NCI-H1436 treated with DMSO at 0.1 percent for 48 hours (cell line): ENCODE data around the gene CRYBA2.

Source experiments
- DNase-seq: peaks from one replicate; lab custom pipeline; 2025; lab: John Stamatoyannopoulos, UW

Gene CRYBA2

DNA sequence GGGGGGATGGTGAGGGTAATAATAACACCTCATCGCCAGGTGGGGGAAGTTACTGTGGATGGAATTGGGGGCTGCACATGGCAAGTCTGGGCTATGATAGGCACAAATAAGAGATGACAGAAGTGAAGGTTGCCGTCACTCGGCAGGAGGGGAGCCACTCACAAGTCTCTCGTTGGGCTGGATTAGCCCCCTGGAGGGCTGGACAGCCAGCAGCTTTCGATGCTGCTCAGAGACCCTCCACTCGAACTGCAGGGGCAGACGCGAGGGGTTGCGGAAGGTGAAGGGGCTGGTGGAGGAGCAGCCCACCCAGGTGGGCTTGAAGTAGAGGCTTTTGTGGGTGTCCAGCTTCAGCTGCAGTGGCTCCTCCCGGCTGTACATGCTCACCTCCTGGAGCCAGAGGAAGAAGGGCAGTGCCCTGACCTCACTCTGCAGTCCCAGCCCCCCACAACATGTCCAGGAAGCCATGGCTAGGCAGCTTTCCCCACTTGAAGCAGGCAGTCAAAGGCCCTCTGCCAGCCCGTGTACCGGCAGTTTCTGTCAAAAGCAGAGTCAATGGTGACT, 29.9 kb upstream of the CRYBA2 start:
- DNase-seq = no peak

DNA sequence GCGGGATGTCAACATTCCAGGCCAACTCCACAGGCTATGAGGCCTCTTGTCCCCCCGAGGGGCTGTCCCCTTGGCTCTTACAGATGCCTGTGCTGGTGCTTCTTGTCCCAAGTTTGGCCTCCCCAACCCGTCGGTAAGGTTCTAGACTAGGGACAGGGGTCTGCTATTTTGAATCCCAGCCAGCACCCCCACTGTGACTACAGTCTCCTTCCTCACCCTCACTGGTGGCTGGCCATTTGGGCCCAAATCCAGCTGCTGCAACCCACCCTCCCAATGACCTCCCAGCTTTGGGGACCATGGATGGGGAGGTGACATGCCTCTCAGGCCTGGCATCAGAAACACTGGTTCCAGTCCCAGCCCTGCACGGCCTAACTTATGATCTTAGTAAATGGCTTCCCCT, 29.4 kb upstream of the CRYBA2 start:
- no peak for DNase-seq

DNA sequence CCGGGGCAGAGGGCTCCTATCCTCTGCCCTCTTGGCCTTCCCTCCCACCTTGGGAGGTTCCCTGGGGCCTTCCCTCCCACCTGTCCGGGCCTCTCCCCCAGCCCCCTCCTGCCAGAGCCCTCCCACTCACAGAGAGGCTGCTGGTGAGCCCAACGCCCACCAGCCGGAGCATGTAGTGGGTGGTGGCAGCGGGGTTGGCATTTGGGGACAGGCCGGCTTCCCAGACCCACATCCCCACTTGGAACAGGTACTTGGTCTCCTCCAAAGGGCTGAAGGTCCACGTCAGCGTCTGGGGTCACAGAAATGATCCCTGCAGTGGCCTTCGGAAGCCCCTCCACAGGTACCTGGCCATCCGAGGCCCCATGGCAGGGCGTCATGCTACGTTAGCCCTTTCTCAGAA, 28.8 kb upstream of the CRYBA2 start:
- no peak for DNase-seq

DNA sequence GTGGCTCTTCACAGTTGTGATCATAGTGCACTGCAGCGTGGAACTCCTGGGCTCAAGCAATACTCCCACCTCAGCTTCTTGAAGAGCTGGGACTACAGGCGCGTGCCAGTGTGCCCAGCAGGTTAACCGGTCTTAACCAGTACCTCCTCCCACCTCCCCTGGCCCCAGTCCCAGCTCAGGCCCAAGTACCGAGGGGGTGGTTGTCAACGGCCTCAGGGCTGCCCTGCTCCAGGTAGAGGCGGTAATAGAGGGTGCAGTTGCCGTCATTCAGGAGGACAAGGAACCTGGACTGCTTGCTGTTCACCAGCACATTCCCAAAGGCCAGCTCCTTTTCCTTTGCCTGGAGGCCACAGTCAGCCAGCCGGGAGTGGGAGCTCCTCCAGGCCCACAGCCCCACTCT, 28.4 kb upstream of the CRYBA2 start:
- DNase-seq = no peak

DNA sequence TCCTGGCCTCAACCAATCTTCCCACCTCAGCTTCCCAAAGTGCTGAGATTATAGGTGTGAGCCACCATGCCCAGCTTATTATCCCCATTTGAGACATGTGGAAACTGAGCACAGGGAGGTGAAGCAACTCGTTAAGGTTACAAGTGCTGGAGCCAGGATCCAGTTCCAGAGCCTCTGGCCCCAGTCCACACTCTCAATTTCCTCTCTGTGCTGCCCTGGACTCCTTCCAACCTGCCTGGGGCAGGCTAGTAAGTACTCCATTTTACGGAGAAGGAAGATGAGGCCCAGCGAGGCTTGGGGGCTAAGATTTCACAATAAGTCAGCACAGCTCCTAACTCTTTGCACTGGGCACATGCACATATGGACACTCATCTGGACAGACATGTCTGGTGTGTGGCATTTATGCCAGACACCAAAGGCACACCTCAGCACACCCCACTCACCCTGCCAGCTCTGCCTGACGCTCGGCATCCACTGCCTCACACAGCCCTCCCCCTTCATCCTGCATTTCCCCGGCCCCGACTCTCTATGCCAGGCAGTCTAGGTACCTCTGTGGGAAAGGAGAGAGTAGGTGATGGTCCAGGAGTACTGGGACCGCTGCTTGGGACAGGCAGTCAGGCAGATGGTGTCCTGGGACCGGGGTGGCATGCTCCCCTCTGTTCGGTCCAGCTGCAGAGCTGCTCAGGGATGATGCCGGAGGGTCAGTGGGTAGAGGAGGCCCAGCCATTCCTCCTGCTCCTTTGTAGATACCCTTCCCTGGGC, 27.6 kb upstream of the CRYBA2 start:
- no peak for DNase-seq

DNA sequence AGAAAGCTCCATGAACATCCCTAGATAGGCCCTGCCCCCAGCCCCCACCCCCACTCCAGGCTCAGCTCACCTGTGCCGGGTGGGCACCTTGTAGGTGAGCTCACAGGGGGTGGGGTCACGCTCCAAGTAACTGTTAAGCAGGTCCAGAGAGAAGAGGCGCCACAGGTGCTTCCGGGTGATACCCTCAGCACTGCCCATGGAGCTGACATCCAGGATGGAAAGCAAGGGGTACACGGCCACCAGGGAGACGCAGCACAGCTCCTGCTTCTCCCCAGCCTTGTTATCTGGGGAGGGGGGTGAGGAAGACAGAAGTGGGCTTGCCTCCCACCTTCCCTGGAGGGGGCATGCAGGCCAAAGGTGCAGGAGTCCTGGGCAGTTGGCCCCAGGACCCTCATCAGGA, 26.2 kb upstream of the CRYBA2 start:
- DNase-seq = no peak

DNA sequence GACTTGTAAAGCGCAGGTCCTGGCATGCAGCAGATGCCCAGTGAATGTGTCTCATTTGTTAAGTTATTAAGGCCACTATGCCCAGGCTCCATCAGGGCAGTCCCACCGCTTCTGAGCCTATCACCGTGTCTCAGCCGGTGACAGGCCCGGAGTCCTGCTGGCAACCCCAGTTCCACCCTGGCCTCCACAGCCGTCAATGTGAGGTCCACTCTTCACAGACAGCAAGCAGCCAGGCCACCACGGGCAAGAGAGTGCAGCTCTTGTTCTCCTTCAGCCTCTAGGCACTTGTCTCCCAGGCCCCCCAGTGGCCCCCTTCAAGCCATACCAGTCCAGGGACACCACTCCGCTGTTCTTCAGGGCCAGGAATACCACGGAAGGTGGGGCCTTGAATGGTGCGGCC, 25.5 kb upstream of the CRYBA2 start:
- no peak for DNase-seq

DNA sequence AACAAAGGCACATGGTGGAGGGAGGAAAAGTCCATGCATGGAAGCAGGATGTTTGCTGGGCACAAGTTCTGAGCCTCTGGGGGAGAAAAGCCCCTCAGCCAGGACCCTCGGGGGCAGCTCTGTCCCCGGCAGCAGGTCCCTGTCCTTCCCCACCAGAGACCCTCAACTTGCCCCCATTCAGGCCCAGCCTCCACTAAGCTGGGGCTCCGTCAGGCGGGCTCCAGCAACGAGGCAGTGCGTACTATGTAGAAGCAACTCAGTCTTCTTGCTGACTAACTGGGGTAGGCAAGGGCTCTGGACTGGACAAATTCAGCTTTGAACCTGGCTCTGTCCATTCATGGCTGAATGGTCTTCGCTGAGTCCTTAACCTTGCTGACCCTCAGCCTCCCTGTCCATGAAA, 25.1 kb upstream of the CRYBA2 start:
- DNase-seq = no peak

DNA sequence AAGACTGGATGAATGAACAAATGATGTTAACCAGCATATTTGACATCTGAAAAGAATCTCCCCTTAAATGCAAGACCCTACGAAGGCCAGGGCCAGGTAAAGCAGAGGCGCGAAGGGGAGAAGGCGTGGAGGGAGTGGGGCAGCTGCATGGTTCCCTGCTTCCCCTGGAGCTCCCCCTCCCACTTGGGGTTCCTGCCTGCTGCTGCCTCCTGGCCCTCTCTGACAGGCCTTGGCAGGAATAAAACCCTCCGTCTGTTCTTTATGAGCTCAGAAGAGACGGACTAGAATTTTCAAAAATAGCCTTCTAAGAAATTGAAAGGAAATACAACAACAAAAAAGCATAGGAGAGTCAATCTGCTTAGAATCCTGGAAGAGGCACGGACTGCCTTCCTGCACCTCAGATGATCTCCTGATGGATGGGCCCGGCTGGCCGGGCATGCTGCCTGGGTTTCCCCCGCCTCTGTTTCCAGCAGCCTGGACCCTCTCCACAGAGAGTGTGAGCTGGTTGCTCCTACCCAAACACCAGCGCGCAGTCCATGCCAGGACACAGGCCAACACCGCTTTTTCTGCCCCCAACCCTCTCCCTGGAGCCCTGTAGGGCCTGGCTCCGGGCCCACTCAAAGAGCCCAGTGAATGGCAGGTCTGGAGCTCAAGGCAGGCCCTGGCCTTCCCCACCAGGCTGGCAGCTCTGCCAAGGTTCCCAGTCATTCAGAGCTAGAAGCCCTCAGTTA, 24.1 kb upstream of the CRYBA2 start:
- DNase-seq = no peak

DNA sequence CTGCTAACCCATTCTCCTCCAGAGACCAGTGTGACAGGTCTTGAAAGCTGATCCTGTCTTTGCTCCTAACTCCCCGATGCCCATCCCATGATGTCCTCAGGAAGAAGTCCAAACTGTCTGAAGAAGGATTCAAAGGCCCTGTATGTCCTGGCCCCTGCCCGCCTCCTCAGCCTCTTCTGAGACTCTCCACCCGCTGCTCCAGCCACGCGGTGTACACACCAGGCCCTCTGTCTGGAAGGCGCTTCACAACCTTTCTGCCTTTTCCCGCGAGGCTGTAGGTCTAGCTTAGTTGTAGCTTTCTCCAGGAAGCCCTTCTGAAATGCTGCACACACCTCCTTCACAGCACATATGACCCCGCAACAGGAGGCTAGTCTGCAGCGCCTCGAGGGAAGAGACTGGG, 23.5 kb upstream of the CRYBA2 start:
- DNase-seq = no peak

DNA sequence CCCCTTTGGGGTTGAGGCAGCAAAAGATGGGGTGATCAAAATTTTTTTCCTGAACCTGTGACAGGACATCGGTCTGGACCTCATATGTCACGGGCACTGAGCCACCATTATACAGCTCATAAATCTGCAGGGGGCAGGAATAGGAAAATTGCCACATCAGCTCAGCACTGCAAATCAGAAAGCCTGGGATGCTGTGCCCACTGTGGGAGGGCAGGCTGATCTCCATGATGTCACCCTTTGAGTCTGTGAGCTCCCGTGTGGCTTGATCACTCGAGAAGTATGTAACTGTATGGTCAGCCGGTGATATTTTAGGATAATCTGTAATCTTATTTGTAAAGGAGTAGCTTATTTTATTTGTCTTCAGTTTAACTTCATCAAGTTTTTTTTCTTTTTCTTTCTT, 17.7 kb upstream of the CRYBA2 start:
- DNase-seq = no peak

DNA sequence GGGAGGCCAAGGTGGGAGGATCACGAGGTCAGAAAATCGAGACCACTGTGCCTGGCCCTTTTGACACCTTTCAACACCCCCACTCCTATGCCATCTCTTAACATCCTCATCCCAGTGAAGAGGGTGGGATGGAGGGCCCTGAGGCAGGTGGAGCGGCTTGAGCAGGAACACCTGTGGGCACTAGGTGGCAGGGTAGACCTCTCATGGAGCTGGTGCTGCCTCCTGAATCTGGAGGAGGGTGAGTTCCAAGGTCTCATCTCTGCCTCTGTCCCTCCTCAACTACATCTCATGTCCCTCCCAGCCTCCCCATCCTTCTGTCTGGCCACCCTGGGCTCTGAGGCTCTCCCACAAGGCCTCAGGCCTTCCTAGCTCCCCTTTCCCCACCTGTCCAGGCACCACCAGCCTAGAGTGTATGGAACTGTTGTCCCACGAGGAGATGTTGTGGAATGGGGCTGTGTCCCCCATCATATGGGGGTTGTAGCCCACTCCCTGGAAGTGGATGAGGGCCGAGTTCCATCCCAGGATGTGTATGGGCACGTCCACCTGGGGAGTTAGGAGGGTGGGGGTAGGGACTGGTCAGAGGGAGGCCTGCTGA, 17.0 kb upstream of the CRYBA2 start:
- DNase-seq = no peak

DNA sequence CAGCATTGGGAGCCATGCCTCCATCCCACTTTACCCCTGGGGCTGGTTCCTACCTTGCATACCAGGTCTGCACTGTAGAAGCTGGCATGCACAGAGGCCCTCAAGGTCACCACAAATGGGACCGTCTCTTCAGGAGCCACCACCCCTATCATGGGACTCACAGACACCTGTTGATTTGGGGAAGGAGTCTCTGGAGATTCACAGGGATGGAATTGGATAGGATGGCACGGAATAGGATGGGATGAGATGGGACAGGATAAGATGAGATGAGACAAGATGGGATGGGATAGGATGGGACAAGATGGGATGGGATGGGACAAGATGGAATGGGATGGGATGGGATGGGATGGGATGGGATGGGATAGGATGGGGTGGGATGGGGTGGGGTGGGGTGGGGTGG, 16.1 kb upstream of the CRYBA2 start:
- no peak for DNase-seq

DNA sequence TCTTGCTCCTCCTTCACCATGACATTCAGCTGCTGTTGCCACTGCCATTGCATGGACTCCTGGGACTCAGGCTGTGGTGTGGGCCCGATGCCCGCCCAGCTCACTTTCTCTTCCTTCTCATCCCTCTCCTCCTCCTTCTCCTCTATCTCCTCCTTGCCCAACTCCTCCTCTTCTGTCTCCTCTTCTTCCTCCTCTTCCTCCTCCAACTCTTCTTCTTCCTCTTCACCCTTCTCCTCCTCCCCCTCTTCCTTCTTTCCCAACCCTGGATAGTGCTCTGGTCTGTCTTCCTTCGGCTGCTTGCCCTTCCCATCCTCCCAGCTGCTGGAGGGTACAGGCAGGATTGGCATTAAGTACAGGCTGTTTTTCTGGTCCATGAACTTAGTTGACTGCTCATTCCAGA, 10.8 kb upstream of the CRYBA2 start:
- no peak for DNase-seq

DNA sequence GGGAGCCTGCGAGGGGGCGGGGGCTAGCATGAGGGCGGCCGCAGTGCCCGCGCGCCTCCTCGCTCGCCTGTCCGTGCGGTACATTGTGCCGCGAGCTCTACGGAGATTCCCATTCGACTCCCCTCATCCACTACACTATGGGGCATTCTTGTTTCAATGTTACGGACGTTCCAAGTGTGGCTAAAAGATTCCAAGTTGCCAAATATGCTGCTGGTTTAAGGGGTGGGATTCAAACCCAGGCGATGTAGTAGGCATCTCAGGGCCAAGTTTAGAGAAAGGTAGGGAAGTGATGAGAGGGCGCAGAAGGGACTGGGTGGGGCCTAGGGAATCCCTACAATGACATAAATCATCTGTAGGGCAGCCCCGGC, 10.0 kb upstream of the CRYBA2 start:
- no peak for DNase-seq

DNA sequence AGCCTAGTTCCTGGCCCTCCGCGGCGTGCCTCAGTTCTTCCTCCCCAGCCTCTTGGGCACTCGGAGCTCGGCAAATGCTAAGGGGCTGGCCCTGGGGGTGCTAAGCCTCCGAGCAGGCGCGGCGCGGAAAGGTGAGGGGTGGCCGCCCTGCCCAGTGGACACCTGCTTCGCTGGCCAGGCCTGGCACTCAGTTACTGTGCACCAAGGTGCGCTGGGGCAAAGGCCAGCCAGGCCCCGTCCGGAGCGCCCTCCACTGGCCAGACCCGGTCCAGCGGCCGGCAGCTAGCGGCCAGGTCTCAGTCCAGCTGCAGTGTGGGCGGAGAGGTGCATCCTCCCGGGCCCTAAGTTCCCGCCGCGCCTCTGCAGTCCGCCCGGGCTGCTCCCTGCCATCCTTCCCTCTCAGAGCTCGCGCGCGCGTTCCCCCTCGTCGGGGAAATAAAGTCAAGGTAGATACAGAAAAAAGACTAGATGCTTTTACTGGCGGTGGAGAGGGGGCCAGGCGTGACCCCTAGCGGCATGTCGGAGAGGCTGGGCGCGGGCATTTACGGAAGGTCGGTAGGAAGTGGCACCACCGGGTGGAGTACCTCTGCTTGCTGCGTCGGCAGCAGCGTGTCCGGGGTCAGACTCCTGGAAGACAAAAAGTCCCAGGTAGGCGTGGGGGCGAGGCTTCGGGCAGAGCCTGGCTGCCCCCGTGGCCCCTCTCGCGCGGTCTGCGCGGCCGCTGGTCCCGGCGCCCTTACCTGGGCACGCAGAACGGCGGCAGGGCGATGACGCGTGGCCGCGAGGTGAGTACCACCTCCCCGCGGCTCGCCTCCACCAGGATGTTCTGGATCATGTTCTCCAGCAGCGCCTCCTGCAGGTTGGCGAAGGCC, 9.4 kb upstream of the CRYBA2 start:
- DNase-seq = peak; percentile 46

DNA sequence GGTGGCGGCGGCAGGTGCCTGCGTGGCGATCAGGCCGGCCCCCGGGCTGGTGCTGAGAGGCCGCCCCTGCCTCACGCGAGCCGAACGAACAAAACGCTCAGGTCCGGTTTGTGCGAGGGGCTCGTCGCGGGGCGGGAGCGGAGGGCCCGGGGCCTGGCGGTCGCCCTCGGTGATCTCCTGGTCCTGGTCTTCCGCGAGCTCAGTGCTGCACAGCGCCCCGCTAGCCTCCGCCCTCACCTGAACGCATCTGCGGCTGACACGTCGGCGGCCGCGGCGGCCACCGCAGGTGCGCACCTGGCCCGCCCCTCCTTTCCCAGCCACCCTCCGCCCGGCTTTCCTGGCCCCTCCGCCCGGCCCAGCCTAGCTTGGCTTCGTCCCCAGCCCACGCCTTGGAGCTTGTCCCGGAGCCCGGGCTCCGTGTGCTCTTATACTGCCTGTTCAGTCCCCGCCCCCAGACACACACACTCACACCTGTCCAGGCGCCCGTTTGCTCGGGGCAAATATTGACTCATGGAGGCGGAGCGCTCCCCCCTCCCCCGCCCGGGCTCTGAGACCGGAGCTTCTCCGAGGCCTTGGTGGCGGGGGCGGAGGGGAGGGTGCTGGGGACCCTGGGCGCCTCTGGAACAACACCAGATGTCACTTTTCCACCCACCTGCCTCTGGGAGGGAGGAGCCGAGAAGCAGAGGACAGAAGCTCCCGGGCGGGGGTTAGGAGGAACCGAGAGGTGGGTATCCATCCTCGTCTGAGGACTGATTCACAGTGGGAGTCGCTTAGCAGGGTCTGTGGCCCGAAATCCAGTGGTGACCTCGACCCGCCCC, 8.6 kb upstream of the CRYBA2 start:
- peak; percentile 88 for DNase-seq

DNA sequence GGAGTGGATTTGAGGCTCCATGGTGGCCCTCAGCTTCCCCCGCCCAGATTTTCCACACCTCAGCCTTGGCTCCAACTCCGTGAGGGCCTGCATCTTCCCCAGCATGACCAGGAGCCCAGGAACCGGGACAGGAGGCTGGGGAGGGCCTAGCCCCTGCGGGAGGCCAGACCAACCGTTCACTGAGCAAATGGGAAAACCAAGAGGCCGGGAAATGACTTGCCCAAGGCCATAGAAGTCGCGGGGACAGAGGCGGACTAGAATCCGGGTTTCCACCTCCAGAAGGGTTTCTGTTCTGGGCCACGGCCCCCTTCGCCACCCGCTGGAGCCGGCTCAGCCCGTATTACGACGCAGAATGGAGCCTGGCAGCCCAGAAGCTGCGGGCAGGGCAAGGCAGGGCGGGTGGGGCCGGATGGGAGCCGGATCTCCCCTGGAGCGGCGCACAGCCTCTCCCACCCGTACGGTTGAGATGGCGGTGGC, 7.9 kb upstream of the CRYBA2 start:
- no peak for DNase-seq

DNA sequence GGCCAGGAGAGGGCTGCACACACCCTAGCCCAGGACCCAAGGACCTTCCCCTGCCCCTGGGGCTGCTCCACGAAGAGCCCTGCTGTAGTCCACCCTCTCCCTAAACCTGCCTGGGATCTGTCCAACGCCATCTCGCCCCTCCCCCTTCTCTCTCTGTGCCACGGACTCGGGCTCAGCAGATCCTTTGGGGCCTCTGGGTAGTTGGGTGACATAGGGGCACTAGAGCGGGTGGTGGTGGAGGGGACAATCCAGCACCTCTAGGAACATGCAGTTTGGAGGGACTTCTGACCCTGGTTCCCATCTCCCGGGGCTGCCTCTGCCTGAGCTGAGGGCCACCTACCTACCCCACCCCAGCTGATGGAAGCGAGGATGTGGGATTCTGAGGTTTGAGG, 7.3 kb upstream of the CRYBA2 start:
- DNase-seq = no peak

DNA sequence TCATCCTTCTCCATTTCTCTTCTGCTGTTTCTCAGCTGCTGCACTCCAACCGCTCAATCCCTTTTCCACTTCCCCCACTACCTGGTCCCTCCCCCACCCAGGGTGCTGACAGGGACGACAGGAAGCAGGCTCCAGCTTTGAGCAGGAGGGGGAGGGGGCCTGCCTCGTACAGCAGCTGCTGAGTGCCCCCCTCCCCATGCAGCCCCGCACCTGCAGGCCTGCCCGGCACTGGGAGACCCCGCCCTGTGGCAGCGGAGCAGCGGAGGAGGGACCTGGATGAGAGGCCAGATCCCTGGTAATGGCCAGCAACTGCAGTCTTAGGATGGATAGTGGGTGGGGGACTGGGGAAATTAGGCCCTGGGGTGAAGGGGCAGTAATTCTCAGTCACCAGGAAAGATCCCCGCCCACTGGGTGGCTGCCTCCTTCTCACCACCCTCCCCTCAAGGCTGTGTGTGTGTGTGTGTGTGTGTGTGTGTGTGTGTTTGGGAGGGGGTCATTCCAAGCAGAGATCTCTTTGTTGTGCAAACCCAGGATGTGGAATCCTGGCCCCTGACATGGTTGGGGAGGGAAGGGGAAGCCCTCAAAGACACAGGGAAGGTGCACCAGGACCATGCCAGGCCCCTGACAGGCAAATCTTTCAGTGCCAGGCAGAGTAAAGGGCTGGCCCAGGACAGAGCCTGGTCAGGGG, 6.8 kb upstream of the CRYBA2 start:
- peak; percentile 56 for DNase-seq
